SU-DHL-6 (cell line): ENCODE measurements around the gene SLC7A6OS.

ENCODE experiments used
- CTCF ChIP-seq: fragments of 200-600 bp; sonication (generic); IDR thresholded peaks from one replicate; pipeline ENCODE4 v1.5.1; 2017; ENCODE audit warnings: antibody characterized with exemption, mild to moderate bottlenecking, low read length, moderate library complexity; ENCODE audit not compliant: insufficient read depth, poor library complexity, severe bottlenecking
- EZH2phosphoT487 ChIP-seq: fragments of 200-600 bp; sonication (generic), shearing (Covaris generic); conservative IDR thresholded peaks from 2 replicates; pipeline ENCODE4 v1.6.1; 2018; ENCODE audit warnings: mild to moderate bottlenecking, antibody characterized with exemption, low read length, moderate library complexity, mixed read lengths

- TF ChIP-seq CTCF (no peak), EZH2phosphoT487 (no peak)
These were observed 23.2 kb downstream of the SLC7A6OS start for GRCh38 chr16:68287276-68288251.
